ENCODE data around the gene SEPTIN7.
"Not testable (repeated sequence)": the region's sequence is repeated elsewhere in the genome, so short reads cannot be mapped to it uniquely, and the experiment has no call there.

Gene SEPTIN7

DNA sequence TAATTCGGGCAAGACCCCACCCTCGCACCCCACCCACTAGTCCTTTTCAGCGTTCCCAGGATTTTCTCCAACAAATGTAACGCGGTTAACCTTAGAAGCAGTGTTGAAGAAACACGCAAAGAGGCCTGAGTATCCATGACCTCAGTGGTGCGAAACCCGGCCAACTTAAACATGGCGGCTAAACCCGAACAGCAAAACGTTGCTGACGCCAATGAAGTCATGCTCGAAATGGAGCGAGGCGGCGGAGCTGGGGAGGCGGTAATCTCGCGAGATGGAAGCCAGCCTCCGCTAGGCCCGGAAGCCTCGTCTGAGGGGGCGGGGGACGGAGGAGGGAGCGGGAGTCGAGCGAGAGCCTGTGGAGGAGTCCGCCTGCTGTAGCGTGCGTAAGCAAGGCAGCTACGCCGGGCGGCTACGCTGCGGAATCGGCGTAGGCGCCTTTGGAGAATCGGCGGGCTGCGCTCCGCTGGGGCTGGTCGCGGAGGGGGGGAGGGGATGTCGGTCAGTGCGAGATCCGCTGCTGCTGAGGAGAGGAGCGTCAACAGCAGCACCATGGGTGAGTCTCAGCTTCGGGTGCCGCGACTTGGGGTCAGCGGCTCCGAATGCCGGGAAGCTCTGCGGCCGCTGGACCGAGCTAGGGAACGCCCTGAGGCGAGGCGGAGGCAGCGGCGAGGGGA is at the start of gene SEPTIN7:
TSS of gene SEPTIN7 (plus strand) at position 340 of the 674 bp plus-strand sequence. CDS start at position 493, 153 bp downstream.
- peak; percentile 98 for DNase-seq (ENCODE audit: low spot score)

DNA sequence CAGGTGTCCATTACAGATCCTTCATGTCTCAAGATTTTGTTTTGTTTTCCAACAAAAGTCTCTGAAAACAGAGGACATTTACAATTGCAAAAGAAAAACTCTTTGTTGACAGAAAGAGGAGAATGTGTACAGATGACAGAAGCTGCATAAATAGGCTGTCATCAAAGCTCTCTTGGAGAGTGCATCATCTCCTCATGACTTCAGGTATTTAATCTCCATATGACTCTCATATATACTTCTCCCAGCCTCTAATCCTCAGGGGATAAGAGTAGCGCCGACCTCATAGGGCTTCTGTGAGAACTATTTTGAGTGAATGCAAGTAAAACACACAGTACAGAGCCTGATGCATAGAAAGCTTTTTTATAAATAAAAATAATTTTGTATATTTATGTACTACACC is 48.1 kb upstream of the SEPTIN7 start:
- DNase-seq (ENCODE audit: low spot score) = no peak

DNA sequence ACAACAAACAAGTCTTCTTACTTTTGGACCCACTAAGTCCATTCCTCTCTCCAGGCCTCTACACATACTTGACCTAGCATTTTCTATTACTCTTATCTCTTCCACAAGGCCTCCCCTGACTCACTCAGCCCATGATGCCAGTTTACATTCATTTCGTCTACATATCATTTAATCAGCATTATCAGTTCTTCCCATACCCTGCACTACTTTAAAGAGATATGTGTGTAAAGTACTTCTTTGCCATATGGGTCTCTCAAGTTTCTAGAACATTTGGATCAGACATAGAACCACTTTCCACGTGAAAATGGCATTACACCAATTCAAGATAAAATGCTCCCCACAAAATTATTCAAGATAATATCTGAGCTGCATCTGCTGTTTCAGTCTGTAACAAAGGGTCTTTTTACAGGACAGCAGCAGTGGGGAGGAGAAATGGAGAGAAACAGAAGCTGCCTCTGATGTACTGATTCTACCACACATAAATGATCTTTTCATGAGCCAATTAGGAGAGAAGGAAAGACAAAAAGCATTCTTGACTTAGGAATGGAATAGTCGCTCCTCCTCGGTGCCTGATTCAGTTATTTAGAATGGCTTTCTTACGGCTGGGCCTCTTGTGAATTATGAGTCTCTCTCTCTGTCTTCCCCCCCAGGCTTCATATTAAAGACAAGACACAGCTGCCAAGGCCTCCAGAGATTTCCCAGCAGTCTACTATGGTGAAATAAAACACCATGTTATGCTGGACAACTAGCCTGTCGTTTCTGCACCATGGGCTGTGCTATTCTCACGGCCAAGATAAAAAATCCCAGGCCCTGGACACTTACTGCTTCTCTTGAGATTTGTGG is 46.9 kb upstream of the SEPTIN7 start:
- DNase-seq (ENCODE audit: low spot score) = no peak

DNA sequence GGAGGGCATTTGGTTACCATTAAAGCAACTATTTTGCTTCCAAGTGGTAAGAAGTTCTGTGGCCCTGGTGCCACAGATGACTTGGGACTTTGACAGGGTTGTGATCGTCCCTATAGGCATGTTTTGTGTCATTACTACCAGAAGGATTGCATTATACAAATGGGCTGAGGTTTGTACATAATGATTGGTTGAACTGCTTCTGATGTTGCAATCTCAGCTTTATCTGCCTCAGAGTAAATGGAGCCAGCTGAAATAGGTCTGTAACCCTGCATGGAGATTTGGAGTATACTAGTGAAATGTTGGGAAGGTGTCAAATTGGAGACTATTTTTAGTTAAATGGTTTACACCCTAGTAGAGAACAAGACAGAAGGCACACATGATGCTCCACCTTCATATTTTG is 46.1 kb upstream of the SEPTIN7 start:
- DNase-seq (ENCODE audit: low spot score) = no peak

DNA sequence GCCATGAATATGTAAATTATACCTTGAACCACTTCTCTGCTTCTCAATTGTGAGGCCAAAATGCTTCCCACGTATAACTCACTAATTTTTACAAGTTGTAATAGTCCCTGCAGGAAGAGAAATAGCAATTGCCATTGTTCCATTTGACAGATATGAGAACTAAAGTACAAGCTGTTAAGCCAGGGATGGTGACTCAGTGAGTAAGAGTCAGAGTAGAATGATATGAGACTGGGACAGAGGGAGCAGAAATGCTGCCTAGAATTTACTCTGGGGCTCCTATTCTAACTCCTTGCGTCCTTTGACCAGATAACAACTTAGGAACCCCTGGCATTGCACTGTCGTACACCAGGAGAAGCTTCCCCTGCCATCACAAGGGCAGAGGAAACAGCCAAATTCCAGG is 45.1 kb upstream of the SEPTIN7 start:
- no peak for DNase-seq (ENCODE audit: low spot score)

DNA sequence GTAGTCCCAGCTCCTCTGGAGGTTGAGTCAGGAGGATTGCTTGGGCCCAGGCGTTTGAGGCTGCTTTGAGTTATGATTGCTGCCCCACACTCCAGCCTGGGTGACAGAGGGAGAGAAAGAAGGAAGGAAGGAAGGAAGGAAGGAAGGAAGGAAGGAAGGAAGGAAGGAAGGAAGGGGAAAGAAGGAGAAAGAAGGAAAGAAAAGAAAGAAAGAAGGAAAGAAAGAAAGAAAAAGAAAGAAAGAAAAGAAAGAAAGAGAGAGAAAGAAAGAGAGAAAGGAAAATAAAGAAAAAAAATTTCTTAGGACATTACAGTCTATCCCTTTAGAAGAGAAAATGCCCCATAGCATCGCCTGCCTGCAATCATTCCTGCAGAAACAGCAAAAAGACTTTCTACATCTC is 44.4 kb upstream of the SEPTIN7 start:
- DNase-seq (ENCODE audit: low spot score) = not testable (repeated sequence)

DNA sequence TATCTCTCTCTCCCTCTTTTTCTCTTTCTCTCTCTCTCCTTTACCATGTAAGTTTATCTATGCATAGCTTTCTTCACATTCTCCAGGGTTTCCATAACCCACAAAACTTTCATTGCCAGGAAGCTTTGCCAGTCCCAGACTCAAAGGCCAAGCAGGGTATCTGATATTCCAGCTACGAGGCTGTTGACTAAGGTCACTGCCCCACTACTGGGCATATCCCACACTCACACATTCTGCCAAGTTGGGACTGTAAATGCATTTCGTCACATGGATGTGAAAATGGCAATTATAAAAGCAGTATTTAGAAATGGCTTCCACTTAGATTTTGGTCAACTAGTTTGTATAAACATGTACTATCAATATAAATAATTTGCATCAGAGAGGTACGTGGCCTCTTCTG is 43.3 kb upstream of the SEPTIN7 start:
- no peak for DNase-seq (ENCODE audit: low spot score)

DNA sequence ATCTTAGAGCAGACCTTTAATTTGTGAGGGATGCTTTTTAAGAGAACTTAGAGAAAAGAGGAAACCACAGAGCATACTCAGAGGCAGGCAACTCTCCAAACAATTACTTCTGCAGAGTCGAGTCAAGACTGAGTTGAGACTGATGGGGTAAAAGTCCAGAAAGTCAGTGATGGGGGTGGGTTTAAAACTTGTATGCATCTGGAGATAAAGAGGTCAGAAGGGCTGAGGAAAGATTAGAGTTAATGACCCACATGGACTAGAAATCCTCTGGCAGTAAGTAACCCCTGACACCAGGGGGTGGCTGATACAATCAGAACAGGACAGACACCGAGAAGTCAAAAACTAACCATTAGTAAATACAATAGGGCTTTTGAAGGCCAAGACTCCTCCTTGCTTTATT is 42.4 kb upstream of the SEPTIN7 start:
- DNase-seq (ENCODE audit: low spot score) = no peak

DNA sequence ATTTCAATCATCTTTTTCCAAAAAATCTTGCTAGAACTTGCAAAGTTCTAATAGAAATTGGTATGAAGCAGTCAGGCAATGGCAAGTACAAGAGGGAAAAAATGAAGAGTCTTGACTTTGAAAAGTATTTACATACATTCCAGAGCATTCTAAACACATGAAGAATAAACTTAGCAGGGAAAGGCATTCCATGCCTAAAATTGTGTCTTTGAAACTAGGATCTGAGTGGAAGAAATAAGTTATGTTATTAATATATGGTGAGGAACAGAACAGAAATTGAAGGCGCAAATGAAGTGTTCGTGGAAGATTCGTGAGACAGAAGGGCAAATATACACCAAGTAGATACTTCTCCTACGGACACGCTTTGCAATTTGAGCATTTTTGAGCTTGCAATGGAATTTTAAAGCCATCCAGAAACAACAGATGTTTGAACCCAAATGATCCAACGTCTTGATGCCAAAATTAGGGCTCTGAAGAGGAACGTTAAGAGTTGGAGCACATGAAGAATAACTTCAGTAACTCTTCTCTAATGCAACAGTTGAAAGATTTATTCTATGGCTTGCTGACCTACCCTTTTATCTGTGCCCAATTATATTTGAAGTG is 40.6 kb upstream of the SEPTIN7 start:
- DNase-seq (ENCODE audit: low spot score) = no peak

DNA sequence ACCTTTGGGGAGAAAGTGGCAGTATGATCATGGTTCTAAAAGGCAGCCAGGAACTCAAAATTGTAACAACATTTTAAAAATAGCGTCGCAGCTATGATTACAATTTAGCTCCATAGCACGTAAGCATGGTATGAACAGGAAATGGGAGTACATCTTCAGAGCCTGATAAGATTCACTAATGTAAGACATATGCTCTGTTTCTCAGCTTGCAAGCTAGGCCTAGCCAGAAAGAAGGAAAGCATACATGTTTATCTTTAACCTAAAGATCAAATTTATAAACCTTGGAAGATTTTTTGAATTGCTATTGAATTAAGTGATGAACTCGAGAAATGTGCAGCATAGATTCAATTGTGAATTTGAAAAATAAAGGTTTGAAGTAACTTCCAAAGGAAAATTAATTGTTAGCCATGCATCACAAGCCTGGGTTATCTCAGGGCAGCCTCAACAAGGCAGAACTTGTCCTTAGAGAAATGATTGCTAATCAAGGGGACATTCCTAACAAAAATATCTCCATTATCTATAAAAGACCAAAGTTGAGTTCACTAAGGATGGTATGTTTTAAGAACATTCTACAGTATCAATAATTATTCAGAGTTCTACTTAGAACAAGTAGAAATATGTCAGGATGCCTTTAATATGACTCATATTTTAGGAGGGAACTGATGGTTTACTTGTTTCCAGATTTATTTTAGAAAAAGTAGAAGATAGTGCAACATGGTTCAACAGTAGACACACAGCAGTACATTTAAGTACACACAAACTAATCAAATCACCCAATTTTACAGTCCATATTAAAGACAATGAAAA is 38.8 kb upstream of the SEPTIN7 start:
- DNase-seq (ENCODE audit: low spot score) = no peak

DNA sequence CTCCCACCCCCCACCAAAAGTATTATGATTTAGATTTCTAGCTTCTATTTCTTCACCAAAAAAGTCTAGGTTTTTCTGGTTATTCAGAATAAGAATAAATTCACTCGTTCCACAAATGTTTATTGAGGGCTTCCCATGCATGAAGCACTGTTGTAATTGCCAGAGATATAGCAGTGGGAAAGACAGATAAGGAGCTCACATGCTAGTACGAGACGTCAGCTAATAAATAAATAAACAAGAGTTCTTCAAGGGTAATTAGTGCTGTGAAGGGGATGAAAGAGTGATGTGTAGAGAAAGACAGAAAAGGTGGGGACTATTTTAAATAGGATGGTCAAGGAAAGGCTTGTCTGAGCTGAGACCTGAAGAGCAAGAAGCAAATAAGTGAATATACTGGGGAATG is 38.1 kb upstream of the SEPTIN7 start:
- no peak for DNase-seq (ENCODE audit: low spot score)

DNA sequence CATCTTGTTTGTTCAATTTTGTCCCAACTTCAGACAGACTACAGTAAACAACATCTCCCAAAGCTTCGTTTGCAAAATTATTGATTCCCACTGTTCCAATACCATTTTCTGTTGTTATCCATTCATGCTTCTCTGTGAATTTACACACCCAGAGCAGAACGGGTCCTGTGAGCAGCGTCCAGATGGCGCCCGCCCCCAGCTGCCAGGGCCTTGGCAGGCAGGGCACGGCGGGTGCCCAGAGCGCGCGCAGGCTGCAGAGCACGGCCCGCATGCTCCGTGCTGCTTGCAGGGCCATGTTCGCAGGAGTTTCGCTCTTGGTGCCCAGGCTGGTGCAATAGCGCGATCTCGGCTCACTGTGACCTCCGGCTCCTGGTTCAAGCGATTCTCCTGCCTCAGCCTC is 32.5 kb upstream of the SEPTIN7 start:
- DNase-seq (ENCODE audit: low spot score) = no peak

DNA sequence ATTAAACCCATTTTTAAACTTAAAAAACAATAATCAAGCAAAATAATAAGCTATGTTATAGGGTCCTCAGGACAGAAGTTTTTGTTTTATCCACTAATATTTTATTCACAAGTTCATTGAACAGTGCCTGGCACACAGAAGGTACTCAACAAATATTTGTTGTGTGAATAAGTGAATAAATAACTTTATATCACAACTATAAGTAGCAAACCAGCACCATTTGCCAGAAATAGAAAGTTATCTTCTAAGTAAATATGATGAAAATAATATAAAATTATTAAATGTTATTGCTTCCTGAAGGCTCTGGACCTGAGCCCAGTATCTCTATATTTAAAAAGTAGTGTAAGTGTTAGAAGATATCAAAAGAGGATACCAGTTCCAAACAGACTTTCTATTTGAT is 29.1 kb upstream of the SEPTIN7 start:
- DNase-seq (ENCODE audit: low spot score) = no peak

DNA sequence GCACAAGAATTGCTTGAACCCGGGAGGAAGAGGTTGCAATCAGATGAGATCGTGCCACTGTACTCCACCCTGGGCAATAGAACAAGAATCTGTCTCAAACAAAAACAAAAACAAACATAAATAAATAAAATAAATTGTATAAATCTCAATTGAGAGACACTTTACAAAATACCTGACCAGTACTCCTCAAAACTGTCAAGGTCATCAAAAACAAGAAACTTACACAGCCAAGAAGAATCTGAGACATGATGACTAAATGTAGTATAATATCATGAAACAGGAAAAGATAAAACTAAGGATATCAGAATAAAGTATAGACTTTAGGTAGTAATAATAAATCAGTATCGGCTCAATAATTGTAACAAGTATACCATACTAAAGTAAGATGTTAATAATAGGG is 26.9 kb upstream of the SEPTIN7 start:
- no peak for DNase-seq (ENCODE audit: low spot score)

DNA sequence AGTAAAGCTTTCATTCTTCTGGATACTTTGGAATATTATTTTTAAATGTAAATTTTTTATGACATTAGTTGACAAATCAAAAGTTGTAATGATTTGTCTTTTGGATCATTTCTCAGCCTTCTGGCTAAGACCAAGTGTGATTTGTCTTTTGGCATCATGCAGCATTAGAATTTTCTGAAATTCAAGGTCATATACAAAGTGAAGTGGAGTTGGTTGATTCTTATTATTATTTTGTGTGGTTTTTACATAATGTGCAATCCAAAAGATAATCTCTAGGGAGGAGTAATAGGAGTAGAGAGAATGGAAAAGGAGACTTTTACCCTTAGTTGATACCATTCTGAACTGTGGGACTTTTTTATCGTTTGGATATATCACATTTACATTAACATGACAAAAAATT is 24.2 kb upstream of the SEPTIN7 start:
- DNase-seq (ENCODE audit: low spot score) = no peak

DNA sequence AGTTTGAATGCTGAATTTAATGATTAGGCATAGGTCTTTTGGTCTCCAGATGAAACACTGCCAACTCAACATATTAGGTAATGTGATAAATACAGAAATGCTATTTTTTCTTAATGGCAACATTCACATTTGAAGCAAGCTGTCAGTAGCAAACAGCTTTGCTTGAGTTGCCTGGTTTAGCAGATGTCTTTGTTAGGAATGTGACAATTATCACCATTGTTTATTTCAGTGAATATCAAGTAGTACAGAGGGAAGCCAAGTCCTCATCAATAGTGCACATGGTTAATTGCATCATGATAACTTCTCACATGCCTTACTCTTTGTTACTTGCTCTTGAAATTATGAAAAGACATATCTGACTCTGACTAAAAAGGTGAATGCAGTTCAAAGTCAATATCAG is 23.7 kb upstream of the SEPTIN7 start:
- no peak for DNase-seq (ENCODE audit: low spot score)

DNA sequence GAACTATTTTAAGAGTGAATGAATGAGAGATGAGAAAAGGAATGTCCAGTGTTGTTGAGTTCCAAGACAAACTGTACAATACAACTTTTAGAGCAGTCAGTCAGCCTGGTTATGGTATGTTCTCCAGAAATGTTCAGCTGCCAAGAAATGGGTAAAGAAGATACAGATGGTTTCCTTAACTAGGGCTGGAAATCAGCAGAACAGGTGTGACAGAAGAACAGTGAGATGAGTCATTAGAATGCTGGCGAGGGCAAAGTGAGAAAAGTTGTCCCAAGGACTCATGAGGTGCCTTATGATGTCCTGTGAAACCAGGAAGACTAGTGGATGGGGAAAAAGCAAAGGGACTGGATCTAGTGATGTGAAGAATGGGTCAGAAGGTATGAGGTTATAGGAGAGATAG is 20.8 kb upstream of the SEPTIN7 start:
- no peak for DNase-seq (ENCODE audit: low spot score)

DNA sequence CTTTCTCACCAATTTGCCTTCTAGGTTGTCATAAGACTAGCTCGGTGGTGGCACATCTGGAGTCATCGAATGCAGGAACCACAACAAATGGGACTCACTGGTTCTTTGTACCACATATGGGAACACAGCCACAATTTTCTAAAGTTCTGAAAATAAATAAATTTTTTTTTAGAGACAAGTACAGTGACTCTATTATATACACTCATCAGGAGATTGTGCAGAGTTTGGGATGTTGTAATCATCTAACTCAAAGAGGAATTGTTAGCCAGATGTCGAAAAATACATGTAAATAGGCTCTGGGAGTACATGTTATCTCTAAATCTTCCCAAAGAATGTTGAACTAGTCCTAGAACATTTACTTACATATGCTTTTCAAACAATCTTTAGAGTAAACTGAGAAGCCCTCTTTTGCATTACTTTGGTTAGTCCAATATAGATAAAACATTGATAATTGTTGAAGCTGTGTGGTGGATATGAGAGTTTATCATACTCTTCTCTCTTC is 19.6 kb upstream of the SEPTIN7 start:
- DNase-seq (ENCODE audit: low spot score) = no peak

DNA sequence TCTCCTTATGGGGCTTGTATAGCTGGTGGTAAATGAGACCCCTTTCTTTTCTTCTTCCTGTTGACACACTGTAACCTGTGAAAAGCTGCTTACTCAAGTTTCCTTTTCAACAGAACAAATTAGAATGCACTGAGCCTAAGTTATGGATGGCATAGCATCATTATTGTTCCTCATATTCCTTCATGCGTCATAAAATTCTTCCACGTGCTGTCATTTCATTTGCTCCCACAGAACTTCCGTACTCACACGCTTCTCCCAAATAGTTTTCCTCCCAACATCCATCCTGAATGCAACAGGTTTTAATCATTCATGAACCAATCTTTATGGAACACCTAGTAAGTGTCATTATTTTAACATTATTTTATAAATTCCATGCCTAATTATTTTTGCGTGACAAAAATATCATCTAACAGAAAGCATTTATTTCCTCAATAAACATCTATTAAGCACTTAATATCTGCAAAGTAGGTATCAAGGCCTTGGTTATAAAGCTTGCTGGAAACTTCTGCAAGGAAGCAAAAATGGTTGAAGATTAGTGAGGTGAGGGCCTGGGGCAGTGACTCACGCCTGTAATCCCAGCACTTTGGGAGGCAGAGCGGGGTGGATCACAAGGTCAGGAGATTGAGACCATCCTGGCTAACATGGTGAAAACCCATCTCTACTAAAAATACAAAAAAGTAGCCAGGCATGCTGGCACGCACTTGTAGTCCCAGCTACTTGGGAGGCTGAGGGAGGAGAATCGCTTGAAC is 18.9 kb upstream of the SEPTIN7 start:
- no peak for DNase-seq (ENCODE audit: low spot score)

DNA sequence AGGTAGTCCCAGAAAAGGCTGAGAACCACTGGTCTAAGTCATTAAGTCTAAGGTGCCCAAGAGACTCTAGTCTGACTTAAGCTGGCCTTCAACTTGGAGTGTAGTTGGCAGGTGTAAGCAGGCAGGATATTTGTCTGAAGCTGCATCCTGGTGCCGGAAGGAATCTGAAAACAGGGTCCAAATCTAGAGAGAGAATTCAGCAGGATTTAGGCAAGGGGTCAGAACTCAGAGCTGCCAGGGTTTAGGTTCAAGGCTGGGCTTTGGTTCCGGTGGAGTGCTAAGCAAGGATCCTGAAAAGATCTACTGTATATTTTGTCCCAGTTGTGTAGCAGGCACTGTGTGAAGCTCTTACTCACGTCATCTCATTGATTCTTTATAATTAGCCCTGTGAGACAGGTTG is 16.5 kb upstream of the SEPTIN7 start:
- DNase-seq (ENCODE audit: low spot score) = no peak

DNA sequence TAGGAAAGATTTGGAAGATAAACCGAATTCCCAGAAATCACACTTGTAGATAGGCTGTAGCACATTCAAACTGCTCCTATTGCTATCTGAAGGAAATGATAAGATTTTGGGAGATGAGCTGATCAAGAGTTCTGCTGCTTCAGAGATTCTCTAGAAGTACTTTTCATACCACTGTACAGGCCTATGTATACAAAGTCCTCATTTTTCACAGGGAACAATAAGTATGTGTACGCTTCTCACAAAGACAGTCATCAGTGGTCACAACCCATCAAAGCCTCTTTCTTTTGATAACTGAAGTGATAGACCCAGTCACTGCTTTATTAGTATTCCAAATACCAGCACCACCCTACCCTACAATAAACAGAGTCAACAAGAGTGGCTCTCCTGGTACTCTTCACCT is 15.6 kb upstream of the SEPTIN7 start:
- DNase-seq (ENCODE audit: low spot score) = no peak

DNA sequence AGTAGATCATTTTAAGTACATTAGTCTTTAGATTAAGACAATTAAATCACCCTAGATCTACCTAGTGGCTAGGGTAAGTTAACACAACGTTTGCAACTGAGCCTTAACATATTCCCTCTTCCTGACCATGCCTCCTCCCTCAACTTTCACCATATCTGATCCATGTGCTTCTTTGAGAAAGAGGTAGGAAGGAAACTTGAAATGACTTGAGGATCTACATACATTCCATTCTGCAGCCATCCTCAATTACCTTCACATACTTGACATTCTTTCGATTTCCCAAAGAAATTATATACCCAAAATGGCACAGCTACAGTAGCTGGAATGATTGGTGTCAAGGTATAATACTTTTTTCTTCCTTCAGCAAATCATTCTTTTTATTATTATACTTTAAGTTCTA is 12.9 kb upstream of the SEPTIN7 start:
- DNase-seq (ENCODE audit: low spot score) = no peak
